DND-41 (cell line): ENCODE results near the gene PXK.

ENCODE experiments used
- EZH2 ChIP-seq: IDR thresholded peaks from 3 replicates; pipeline ENCODE4 v1.6.1; 2012; ENCODE audit warnings: borderline replicate concordance, low read depth, mild to moderate bottlenecking, moderate library complexity, low read length, inconsistent platforms; ENCODE audit not compliant: severe bottlenecking
- TF ChIP-seq, protein P1 (sequence below): IDR thresholded peaks from 2 replicates; pipeline ENCODE4 v1.5.1; 2012; ENCODE audit warnings: borderline replicate concordance, low read length, moderate library complexity, mild to moderate bottlenecking; ENCODE audit not compliant: poor library complexity, severe bottlenecking; ENCODE audit errors: extremely low read depth

DNA sequence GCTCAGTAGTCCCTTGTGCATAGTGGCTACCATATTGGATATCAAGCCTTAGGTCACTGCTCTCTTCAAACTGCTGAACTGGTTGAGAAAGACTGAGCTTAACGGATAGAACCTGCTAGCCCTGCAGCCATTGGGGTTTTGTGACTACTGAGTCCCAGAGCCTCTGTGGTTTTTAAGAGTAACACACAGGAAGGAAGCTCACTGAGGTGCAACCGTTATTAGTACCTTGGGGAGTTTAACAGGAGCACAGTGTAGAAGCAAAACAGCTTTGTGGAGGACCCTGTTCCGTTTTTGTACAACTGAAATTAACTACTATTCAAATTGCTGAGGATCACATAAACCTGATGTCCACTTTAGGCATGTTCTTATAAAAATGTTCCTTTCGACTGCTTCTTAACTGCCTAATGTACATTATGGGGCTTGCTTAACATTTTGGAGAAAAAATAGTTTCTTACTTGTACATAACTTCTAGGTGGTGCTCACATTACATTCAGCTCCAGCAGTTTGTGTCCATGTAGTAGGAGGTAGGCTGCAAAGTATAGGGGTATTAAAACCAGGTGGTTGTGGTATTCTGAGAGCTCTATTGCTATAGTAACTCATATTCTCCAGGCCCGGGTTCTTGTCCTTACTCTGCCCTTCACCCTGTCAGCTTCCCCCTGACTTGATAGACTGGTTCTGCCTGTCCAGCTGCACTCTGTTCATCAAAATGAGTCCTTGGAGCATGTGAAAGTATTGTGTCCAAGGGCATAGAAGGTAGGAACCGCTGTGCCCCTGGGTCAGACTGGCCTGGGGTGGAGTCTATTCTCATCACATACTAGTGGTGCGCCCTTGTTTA is 17.3 kb downstream of the PXK start:
- TF ChIP-seq, protein P1, sequence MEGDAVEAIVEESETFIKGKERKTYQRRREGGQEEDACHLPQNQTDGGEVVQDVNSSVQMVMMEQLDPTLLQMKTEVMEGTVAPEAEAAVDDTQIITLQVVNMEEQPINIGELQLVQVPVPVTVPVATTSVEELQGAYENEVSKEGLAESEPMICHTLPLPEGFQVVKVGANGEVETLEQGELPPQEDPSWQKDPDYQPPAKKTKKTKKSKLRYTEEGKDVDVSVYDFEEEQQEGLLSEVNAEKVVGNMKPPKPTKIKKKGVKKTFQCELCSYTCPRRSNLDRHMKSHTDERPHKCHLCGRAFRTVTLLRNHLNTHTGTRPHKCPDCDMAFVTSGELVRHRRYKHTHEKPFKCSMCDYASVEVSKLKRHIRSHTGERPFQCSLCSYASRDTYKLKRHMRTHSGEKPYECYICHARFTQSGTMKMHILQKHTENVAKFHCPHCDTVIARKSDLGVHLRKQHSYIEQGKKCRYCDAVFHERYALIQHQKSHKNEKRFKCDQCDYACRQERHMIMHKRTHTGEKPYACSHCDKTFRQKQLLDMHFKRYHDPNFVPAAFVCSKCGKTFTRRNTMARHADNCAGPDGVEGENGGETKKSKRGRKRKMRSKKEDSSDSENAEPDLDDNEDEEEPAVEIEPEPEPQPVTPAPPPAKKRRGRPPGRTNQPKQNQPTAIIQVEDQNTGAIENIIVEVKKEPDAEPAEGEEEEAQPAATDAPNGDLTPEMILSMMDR = no peak
- TF ChIP-seq EZH2 = no peak
